T-helper 2 cell (primary cell): ENCODE measurements around the gene LDAF1.
A peak's percentile ranks its signal among the peaks of the same experiment; 100 is the strongest.
"Not testable (repeated sequence)": the region's sequence is repeated elsewhere in the genome, so short reads cannot be mapped to it uniquely, and the experiment has no call there.

ENCODE experiments used
- DNase-seq, 5 experiments: peaks; one replicate each; pipeline versions ENCODE4 v3.0.0 to v3.0.0-alpha.2; 2012 to 2022

Gene LDAF1

DNA sequence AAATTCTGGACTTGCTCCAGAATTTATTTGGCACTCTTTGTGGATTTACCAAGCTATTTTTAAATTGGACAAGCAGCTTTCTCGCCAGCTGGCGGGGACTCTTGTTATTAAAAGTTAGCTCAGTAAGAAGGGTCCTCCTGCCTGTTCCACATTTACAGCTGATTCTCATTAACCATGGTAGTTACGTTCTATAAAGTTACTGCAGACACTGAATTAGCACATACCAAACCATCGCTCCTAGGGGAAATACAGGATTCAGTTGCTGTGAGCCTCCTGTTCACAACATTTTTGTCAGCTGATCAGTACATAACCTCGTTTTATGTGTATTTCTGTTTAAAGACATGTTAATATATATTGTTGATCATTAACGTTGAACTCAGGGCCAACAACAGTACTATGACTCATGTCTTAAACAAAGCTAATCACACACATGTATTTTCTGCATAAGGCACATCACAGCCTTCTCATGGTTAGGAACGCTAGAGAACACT, 4.2 kb downstream of the LDAF1 start:
- no peak for DNase-seq

DNA sequence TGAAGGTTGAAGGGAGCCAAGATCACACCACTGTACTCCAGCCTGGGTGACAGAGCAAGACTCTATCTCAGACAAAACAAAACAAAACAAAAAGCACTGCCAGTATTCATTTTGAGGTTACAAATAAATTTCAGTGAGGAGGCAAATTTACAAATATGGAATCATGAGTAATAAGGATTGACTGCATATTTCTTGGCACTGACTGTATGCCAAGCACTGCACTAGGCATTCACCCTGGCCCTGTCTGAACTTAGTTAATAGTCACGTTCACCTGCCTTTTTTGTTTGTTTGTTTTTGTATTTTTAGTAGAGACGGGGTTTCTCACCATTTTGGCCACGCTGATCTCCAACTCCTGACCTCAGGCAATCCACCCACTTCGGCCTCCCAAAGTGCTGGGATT, 5.1 kb downstream of the LDAF1 start:
- no peak for DNase-seq

DNA sequence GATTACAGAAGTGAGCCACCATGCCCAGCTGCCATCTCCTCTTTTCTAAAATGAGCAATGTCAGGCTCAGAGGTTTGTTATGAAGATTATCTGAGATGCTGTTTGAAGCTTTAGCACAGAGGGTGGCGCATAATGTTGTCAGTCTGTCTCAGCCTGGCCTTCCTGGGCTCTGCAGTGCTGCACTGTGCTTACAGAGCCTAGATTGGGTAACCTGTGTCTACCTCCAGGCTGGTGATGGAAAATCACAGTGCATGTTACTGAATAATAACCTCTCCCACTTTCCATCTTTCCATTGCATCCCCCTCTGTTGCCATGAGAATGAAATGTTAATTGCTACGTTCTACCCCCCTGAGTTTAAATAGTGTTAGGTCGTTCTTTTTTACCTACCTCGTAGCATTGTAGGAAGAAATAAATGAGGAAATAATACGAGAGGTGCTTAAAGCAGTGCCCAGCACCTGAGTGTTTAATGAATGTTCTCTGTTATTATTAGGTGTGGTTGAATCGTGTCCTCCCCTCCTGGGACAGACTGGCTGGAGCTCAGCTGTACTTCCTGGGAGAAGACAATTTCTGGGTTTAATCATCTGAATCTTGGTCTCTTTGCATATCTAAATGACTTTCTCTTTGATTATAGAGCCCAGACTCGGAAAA, 6.2 kb downstream of the LDAF1 start:
- DNase-seq: no peak

DNA sequence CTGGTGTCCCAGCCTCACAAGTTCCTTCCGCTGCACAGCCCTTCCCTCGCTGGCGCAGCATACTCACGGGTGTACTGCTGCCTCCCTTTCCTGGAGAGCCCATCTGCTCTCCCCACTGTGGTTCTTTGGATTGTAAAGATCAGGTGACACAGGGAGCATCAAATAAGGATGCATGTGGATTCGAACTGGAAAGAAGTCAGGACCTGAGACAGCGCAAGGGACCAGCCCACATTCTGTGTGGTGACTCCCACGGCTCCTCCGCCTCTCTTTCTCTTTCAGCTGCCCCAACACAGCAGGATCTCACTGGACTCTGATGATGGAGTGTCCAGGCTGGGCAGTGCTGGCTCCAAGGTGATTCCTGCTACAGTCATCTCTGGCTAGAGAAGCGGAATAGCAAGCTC, 8.1 kb downstream of the LDAF1 start:
- DNase-seq: no peak

DNA sequence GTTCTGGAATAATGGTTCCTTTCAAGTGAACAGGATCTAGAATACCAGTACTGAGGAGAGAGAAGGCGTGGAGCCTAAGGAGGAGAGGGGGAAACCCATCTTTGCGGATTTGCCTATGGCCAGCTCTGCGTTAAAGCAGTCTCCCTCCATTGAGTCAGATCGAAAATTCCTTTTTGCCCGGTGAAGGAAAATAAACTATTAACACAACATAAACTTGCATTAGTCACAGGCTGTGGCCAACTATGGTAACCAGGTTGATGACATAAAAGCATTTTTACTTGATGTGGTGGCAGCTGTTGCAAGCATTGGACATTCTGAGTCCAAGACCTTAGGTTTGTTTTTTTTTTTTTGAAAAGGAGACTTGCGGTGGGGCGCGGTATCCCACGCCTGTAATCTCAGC, 8.9 kb downstream of the LDAF1 start:
- DNase-seq: no peak

DNA sequence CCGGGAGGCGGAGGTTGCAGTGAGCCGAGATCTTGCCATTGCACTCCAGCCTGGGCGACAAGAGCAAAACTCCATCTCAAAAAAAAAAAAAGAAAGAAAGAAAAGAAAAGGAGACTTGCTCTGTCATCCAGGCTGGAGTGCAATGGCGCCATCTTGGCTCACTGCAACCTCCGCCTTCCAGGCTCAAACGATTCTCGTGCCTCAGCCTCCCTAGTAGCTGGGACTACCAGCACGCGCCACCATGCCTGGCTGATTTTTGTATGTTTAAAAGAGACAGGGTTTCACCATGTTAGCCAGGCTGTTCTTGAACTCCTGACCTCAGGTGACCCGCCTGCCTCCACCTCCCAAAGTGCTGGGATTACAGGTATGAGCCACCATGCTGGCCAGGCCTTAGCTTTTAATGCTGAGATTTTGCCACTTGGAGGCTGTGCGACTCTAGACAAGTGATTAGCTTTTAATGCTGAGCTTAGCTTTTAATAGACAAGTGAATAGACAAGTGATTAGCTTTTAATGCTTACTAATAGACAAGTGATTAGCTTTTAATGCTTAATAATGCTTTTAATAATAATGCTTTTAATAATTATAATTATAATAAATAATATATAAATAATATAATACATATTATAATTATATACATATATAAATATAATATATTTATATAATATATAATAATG, 9.6 kb downstream of the LDAF1 start:
- DNase-seq: peak in 1 of 5 experiments; percentile 31

DNA sequence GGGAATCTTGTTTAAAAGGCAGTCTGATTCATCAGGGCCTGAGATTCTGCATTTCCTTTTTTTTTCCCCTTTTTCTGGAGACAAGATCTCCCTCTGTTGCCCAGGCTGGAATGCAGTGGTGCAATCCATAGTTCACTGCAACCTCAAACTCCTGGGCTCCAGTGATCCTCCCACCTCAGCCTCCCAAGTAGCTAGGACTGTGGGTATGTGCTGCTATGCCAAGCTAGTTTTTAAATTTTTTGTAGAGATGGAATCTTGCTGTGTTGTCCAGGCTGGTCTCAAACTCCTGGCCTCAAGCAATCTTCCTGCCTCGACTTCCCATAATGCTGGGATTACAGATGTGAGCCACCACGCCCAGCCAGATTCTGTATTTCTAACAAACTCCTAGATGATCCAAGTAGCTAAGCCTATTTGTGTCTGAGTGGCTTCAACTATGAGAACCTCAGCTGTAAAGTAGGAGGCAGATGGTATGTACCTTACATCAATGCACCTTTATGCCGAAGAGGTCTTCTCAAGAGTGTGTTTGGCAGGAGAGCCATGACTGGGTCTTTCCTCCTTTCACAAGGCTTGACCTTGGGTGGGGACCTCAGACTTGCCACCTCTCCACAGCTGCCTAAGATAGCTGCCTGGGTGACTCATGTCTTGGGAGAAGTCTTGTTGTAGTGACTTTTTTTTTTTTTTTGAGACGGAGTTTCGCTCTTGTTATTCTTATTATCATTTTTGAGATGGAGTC, 10.9 kb downstream of the LDAF1 start:
- DNase-seq: no peak

DNA sequence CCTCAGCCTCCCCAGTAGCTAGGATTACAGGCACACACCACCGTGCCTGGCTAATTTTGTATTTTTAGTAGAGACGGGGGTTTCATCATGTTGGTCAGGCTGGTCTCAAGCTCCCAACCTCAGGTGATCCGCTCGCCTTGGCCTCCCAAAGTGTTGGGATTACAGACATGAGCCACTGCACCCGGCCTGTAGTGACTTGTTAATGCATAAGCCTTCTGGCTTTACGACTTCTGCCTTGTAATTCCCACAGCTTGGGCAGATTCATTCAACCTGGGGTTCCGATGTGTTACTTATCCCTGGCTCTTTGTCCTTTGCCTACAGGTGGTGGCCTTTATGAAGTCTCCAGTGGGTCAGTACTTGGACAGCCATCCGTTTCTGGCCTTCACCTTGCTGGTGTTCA, 11.6 kb downstream of the LDAF1 start:
- not testable (repeated sequence) for DNase-seq

DNA sequence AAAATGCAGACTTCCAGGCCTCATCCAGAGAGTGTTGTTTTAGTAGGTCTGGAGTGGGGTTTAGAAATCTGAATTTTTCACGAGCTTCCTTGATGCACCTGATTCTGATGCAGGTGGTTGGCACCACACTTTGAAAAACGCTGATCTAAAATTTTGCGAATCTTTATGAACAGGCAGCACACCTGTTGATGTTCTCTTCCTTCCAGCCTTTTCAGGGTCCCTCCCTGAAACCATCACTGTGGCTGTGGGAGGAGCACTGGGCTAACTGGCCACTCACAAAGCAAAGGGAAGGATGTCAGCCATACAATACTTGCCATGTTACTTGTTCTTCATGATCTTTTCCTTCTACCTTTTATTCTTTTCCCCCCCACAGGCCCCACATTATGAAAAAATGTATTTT, 14.2 kb downstream of the LDAF1 start:
- no peak for DNase-seq

DNA sequence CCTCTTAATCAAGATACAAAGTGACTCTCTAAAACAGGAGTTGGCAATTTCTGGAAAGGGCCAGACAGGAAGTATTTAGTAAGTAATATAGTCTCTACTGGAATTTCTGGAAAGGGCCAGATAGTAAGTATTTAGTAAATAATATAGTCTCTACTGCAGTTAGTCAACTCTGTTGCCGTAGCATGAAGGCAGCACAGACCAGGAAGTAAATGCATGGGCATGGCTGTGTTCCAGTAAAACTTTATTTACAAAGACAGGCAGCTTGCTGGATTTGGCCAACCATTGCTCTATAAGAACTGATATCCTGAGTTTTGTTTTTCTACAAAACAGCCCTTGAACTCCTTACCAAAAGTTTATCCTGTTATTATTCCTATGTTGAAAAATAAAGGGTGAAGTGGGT, 16.9 kb downstream of the LDAF1 start:
- DNase-seq: no peak

DNA sequence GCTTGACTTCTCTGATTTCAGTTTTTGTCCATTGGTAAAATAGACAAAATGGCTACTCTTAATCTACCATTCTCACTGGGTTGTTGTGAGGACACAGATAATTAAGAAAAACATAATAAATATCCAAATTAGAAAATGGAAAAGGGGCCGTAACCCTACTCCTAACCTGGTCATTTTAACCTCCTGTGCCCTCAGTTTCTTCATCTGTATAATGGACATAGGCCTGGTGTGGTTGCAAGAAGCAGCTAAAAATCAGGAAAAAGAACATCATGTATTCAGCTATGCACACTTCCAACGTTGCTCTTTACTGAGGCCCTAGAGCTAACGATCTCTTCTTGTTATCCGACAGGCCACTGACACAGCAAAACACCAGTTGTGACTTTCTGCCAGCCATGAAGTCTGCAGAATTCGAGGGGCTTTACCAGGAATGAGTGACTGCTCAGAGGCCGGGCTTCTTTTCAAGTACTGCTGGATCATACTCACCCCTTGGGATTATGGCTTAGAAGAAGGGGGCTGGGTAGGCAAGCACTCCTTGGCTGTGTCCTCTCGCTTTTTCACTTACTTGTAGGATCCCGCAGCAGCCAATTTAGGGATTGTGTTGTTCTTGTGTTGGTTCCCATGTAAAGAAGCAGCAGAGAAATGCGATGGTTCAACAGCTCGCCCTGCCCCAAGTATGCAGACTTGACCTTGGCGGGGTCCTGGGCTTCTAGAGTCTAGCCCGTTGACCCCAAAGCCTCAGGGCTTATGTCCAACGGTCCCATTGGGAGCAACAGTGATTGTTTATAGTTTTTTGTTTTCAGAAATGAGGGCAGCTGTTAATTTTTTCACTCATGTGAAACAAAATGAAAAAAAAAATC, 20.9 kb downstream of the LDAF1 start:
- no peak for DNase-seq

DNA sequence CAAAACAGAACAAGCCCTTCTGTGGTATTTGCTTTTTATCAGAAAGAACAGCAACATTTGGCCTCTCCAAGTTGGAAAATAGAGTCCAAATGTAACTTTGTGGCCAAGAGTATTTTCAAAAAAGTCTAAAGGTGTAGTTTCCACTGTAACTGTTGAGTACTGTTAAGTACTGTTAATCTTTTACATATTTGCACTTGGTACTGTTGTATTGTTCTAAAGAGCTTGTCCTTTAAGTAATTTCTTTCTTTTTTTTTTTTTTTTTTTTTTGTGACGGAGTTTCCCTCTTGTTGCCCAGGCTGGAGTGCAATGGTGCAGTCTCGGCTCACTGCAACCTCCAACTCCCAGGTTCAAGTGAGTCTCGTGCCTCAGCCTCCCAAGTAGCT, 21.5 kb downstream of the LDAF1 start:
- DNase-seq: no peak

DNA sequence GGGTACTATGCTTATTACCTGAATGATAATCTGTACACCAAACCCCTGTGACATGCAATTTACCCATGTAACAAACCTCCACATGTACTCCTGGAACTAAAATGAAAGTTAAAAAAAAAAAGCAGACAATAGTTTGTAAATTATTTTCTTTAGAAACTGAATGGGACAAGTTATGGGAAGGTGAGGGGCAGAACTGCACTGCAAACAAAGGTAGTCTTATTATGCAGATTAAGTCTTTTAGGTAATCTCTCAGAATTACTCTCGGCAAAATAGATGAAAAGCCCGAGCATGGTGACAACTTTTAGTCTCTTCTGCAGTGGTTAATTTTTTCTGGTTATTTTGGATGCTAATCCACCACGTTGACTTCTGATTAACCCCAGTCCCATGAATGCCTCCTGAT, 25.5 kb downstream of the LDAF1 start:
- DNase-seq: no peak

DNA sequence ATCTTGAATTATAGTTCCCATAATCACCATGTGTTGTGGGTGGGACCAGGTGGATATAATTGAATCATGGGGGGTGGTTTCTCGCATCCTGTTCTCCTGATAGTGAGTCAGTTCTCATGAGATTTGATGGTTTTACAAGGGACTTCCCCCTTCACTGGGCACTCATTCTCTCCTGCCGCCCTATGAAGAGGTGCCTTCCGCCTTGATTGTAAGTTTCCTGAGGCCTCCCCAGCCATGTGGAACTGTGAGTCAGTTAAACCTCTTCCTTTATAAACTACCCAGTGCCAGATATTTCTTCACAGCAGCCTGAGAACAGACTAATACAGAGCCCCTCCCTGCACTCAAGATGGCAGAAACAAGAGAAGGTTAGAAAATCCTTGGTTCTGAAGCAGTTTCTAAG, 26.4 kb downstream of the LDAF1 start:
- peak in 1 of 5 experiments; percentile 14 for DNase-seq

DNA sequence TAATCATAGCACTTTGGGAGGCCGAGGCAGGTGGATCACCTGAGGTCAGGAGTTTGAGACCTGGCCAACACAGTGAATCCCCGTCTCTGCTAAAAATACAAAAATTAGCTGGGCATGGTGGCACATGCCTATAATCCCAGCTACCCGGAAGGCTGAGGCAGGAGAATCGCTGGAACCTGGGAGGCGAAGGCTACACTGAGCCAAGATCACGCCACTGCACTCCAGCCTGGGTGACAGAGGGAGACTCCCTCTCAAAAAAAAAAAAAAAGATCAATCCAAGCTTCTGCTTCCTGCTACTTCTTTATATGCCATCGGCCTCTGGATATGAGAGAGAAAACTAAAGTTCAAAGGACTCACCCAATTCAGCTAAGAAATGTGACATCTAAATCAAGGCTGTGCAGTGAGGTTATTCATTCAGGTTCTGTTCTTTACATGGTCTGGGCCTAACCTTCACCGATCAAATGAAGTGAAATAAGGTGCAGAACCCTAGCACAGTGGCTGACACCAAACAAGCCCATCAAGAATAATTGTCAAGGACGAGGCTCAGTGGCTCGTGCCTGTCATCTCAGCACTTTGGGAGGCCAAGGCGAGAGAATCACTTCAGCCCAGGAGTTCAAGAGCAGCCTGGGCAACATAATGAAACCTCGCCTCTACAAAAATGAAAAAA, 27.3 kb downstream of the LDAF1 start:
- DNase-seq: no peak

DNA sequence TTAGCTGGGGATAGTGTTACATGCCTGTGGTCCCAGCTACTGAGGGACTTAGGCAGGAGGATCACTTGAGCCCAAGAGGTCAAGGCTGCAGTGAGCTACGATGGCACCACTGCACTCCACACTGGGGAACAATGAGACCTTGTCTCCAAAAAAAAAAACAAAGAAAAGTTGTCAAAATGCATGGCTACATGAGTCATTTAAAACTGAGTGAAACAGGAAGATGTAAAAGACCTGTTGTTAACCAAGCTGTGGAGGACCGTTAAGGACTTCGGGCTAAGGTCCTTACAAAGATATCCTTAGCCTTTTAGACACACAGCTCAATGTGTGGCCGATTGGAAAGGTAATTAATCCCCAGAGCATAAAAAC, 27.8 kb downstream of the LDAF1 start:
- DNase-seq: no peak

DNA sequence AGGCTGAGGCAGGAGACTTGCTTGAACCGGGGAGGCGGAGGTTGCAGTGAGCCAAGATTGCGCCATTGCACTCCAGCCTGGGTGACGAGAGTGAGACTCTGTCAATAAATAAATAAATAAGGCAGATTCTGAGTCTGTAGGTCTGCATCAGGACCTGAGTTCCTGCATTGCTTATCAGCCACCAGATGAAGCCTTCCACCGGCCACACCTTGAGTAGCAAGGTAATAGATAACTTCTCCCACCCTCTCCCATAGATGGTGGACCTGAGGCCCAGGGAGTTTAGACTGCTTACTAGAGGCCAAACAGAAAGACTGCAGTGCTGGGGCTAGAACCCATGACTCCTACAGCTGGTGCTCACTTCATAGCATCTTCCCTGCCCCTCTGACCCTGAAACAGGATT, 30.8 kb downstream of the LDAF1 start:
- DNase-seq: no peak

DNA sequence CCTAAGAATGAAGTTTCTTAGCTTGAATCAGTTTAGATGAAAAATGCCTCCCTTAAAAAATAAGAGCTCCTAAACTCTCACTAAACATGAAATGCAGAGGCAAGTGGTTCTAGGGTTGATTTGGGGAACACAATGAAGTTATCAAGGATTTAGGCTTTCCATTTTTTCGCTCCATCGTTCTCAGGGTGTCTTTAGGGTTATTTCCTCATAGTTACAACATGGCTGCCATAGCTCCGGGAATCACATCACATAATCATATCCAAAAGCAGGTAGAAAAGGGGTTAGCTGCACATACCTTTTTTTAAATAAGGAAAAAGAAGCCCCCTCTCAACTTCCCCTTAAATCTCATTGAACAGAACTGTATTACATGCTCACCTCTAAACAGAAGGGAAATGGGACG, 31.5 kb downstream of the LDAF1 start:
- no peak for DNase-seq

DNA sequence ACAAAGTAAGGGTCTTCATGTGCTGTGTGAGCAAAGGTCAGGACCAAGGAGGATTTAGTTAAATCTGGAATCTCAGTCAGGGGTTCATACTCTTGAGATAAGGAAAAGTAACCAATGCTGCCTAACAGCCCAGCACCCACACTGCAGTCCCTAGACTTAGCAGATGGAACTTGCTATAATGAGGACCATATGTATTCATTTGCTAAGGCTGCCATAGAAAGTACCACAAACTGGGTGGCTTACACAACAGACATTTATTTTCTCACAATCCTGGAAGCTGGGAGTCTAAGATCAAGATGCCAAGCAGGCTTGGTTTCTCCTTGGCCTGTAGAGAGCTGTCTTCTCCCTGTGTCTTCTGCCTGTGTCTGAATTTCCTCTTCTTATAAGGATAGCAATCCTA, 32.1 kb downstream of the LDAF1 start:
- DNase-seq: no peak

DNA sequence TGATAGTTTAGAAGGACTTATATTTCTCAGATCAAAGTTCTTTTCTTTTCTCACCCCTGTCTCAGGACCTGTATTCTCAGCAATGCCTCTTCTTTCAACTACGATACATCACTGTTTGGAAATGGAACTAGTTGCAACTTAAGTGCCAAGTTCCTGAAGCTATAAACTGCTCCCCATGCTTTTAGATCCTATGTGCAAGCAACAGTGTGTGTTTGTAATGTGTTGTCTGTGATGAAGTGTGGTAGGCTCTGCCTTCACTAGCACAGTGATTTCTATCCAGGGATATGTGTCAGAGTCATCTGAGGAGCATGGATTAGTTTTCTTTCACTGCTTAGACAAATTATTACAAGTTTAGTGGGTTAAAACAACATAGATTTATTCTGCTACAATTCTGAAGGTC, 34.5 kb downstream of the LDAF1 start:
- no peak for DNase-seq

DNA sequence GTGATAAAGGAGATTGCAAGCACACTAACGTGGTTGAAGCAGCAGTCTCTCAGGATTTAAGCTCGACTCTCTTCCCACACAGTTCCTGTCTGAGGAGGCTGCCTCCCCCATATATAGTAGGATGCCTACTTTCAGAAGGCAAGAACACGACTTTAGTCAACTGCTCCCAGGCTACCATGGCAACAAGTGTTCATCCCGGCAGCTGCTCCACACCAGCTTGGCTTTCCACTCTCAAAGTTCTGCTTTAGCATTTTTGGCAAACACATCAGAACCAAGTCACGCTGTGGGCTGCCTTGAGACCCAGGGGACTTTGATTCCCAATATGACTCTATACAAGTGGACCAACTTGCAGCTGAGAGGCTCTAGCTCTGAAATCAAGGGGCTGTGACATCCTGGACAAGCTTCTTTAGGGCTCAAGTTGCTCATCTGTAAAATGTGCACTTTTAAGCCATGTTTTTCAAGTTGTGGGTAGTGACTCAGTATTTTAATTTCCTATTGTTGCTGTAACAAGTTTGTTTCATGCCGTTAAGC, 36.4 kb downstream of the LDAF1 start:
- DNase-seq: no peak

DNA sequence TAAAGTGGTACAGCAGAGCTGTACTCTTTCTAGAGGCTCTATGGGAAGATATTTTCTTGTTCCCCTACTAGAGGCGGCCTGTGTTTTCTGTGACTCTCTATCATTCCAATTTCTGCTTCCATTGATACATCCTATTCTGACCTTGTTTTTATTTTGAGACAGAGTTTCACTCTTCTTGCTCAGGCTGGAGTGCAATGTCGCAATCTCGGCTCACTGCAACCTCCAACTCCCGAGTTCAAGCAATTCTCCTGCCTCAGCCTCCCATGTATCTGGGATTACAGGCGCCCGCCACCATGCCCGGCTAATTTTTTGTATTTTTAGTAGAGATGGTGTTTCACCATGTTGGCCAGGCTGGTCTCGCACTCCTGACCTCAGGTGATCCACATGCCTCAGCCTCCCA, 36.9 kb downstream of the LDAF1 start:
- not testable (repeated sequence) for DNase-seq
